Parathyroid adenoma (tissue), 2 donors: ENCODE measurements around the gene POLE.

Experiments used
- H2AFZ ChIP-seq: fragments of 300-600 bp; sonication (generic); one replicate; pipeline ENCODE4 v1.7.0; 2017; ENCODE audit warnings: antibody characterized with exemption, mild to moderate bottlenecking
- H3K27ac ChIP-seq: fragments of 300-600 bp; sonication (generic); one replicate; pipeline ENCODE4 v1.7.0; 2017
- H3K27me3 ChIP-seq: fragments of 300-600 bp; sonication (generic); one replicate; pipeline ENCODE4 v1.7.0; 2017; ENCODE audit warnings: low read length; ENCODE audit not compliant: control insufficient read depth, insufficient read depth
- H3K36me3 ChIP-seq: fragments of 300-600 bp; sonication (generic); one replicate; pipeline ENCODE4 v1.7.0; 2017; ENCODE audit warnings: low read length; ENCODE audit not compliant: control insufficient read depth, insufficient read depth
- H3K4me1 ChIP-seq: fragments of 300-600 bp; sonication (generic); one replicate; pipeline ENCODE4 v1.7.0; 2017; ENCODE audit warnings: control low read depth
- H3K4me2 ChIP-seq: fragments of 300-600 bp; sonication (generic); one replicate; pipeline ENCODE4 v1.7.0; 2017; ENCODE audit warnings: low read length
- H3K4me3 ChIP-seq: fragments of 300-600 bp; sonication (generic); one replicate; pipeline ENCODE4 v1.7.0; 2017; ENCODE audit warnings: low read depth, low read length
- H3K79me2 ChIP-seq: fragments of 300-600 bp; sonication (generic); one replicate; pipeline ENCODE4 v1.7.0; 2017; ENCODE audit warnings: control low read depth
- H3K9ac ChIP-seq: fragments of 300-600 bp; sonication (generic); one replicate; pipeline ENCODE4 v1.7.0; 2017; ENCODE audit warnings: mild to moderate bottlenecking
- H3K9me3 ChIP-seq: fragments of 300-600 bp; sonication (generic); one replicate; pipeline ENCODE4 v1.7.0; 2017; ENCODE audit warnings: low read length; ENCODE audit not compliant: control insufficient read depth
- CTCF ChIP-seq: fragments of 300-600 bp; sonication (generic); IDR thresholded peaks from one replicate; pipeline ENCODE4 v1.7.0; 2017; ENCODE audit warnings: antibody characterized with exemption, mild to moderate bottlenecking
- donor health status: primary hyperparathyroidism.

The POLE gene

GRCh38 chr12:132632521-132633228 is 54.5 kb downstream of the POLE start:
- H3K9me3 ChIP-seq = no peaks in the 10 kb centered on the region
- no peak for TF ChIP-seq CTCF
- H3K27ac ChIP-seq = no peak overlapping the region
- no peaks in the 10 kb centered on the region for H3K27me3 ChIP-seq
- no peak overlapping the region for H3K4me2 ChIP-seq
- H3K4me1 ChIP-seq = no peaks in the 10 kb centered on the region
- no peak overlapping the region for H2AFZ ChIP-seq
- no peaks in the 10 kb centered on the region for H3K79me2 ChIP-seq
- H3K36me3 ChIP-seq = no peaks in the 10 kb centered on the region
- no peak overlapping the region for H3K4me3 ChIP-seq
- no peak overlapping the region for H3K9ac ChIP-seq

GRCh38 chr12:132631666-132632065 is 55.5 kb downstream of the POLE start:
- Histone ChIP-seq H3K4me3 (no peak overlapping the region), H3K27ac (no peak overlapping the region), H3K4me2 (no peak overlapping the region), H3K36me3 (no peaks in the 10 kb centered on the region), H3K79me2 (no peaks in the 10 kb centered on the region), H3K27me3 (no peaks in the 10 kb centered on the region), H3K9ac (no peak overlapping the region), H3K4me1 (no peaks in the 10 kb centered on the region), H2AFZ (no peak overlapping the region), H3K9me3 (no peaks in the 10 kb centered on the region)
- no peak for TF ChIP-seq CTCF

GRCh38 chr12:132630672-132631071 is 56.5 kb downstream of the POLE start:
- H3K4me1 ChIP-seq = no peaks in the 10 kb centered on the region
- H3K4me3 ChIP-seq = no peak overlapping the region
- H2AFZ ChIP-seq = no peak overlapping the region
- no peaks in the 10 kb centered on the region for H3K79me2 ChIP-seq
- no peak for TF ChIP-seq CTCF
- H3K4me2 ChIP-seq = no peak overlapping the region
- H3K9ac ChIP-seq = no peak overlapping the region
- H3K36me3 ChIP-seq = no peaks in the 10 kb centered on the region
- H3K9me3 ChIP-seq = no peaks in the 10 kb centered on the region
- H3K27me3 ChIP-seq = no peaks in the 10 kb centered on the region
- no peak overlapping the region for H3K27ac ChIP-seq

GRCh38 chr12:132629330-132629729 is 57.8 kb downstream of the POLE start:
- no peaks in the 10 kb centered on the region for H3K36me3 ChIP-seq
- no peak for TF ChIP-seq CTCF

More at GRCh38 chr12:132629330-132629729, 57.8 kb downstream of the POLE start:
- no peak overlapping the region for H3K9ac ChIP-seq
- H3K27me3 ChIP-seq = no peaks in the 10 kb centered on the region
- no peaks in the 10 kb centered on the region for H3K9me3 ChIP-seq
- no peak overlapping the region for H3K4me2 ChIP-seq
- H3K4me3 ChIP-seq = no peak overlapping the region
- H2AFZ ChIP-seq = no peak overlapping the region
- no peak overlapping the region for H3K27ac ChIP-seq
- H3K79me2 ChIP-seq = no peaks in the 10 kb centered on the region
- H3K4me1 ChIP-seq = no peaks in the 10 kb centered on the region
